Measurements from ENCODE around the gene ARPC2. TPM values are rescaled to one million over a fixed set of nuclear protein-coding genes. Genes with fewer than 3 reads are reported as not detected.
"Not testable (repeated sequence)": the region's sequence is repeated elsewhere in the genome, so short reads cannot be mapped to it uniquely, and the experiment has no call there.

Gene ARPC2
- 357 TPM for total RNA-seq
- long read RNA-seq, transcript ARPC2-202 (11 exons, 1,505 nt): major isoform, 667 of 733 reads
- long read RNA-seq, transcript ARPC2-201 (10 exons, 1,605 nt): minor isoform, 17 of 733 reads
- long read RNA-seq, partial matches to known transcripts: 10 of 733 reads
- long read RNA-seq, other reads (novel, unspliced or antisense): 34 of 733 reads

- H3K36me3 ChIP-seq: peaks cover 9% of the 10 kb centered on the region
- peaks cover 42% of the 10 kb centered on the region for H3K4me1 ChIP-seq
- H3K4me3 ChIP-seq: peak within 1 kb of the TSS; percentile 96
- intact Hi-C loops (cut with DNase I): no loop called here
- TF ChIP-seq CTCF (IDR thresholded peaks at IDR 0.05): no peak
- H3K27ac ChIP-seq: peak within 1 kb of the TSS; percentile 95
- ATAC-seq (peak; percentile 96), DNase-seq (peak; percentile 98)
- no peaks in the 10 kb centered on the region for H3K27me3 ChIP-seq
- H3K9me3 ChIP-seq: no peaks in the 10 kb centered on the region
Measured at GRCh38 chr2:218216674-218217359, at the start of gene ARPC2. Gene ARPC2, plus strand, starts transcription at chr2:218217189. Its CDS starts 282 bp downstream, at chr2:218217471.

DNA sequence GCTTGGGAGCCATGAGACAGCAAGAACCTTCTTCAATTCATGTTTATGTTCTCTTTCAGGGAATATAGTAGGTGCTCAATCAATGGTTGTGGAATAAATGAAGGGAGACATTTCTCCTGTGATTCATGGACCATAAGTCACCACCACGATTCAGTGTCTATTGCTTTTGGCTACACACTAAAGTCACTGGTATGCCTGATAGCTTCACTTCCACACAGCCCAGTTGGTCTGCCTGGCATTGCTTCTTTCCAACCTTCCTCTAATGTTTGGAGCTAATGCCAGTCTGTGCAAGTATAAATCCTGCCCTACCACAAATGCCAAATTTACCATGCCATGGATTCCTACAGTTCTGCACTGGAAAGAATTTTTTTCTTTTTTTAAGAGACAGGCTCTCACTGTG, 49.0 kb upstream of the ARPC2 start:
- Histone ChIP-seq H3K36me3 (no peaks in the 10 kb centered on the region), H3K27me3 (no peaks in the 10 kb centered on the region), H3K9me3 (no peaks in the 10 kb centered on the region), H3K27ac (no peak overlapping the region), H3K4me1 (peaks cover 4% of the 10 kb centered on the region), H3K4me3 (no peak overlapping the region)
- intact Hi-C loops (cut with DNase I): no loop called here
- ATAC-seq (no peak), DNase-seq (no peak)
- no peak for TF ChIP-seq CTCF (IDR thresholded peaks at IDR 0.05)

GRCh38 chr2:218168635-218169462, 48.1 kb upstream of the ARPC2 start:
- Histone ChIP-seq H3K4me1 (peaks cover 4% of the 10 kb centered on the region), H3K27me3 (no peaks in the 10 kb centered on the region), H3K4me3 (no peak overlapping the region), H3K27ac (no peak overlapping the region), H3K36me3 (no peaks in the 10 kb centered on the region), H3K9me3 (no peaks in the 10 kb centered on the region)
- intact Hi-C loops (cut with DNase I): no loop called here
- DNase-seq: peak; percentile 71
- ATAC-seq: peak; percentile 82
- peak; percentile 70 for TF ChIP-seq CTCF (IDR thresholded peaks at IDR 0.05)

DNA sequence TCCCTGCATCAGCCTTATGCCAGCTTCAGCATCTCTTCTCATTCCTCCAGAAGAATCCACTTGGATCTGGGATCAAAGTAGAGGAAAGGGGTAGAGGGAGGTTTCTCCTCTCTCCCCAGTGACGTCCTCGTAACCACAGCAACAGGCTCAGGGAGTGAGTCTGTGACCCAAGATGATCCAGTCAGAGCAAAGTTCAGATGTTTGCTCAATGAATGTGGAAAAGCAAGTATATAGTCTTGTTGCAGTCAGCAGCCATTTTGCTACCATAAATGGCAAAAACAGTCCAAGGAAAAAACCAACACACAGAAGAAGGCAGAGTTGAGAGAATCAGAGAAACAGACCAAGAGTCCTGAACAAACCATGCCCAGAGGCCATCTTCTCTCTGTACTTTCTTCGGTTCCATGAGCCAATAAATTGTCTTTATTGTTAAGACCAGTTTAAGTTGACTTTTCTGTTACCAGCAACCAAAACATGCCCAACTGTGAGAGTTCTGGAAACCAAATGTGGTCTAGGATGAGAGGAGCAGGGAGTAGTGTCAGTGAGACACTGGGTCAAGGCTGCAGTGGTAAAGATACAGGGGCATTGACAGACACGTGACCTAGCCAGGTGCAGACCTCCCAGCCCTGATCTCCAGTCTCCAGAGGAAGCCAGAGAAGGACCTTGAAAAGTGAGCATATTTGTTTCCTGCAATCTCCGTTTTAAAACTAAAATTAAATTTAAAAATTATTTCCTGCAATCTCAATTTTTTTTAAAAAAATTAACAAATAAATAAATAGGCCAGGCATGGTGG, 47.0 kb upstream of the ARPC2 start:
- TF ChIP-seq CTCF (IDR thresholded peaks at IDR 0.05): no peak
- peaks cover 4% of the 10 kb centered on the region for H3K4me1 ChIP-seq
- H3K4me3 ChIP-seq: no peak overlapping the region
- DNase-seq (no peak), ATAC-seq (no peak)
- no peak overlapping the region for H3K27ac ChIP-seq
- intact Hi-C loops (cut with DNase I): no loop called here
- H3K36me3 ChIP-seq: no peaks in the 10 kb centered on the region
- no peaks in the 10 kb centered on the region for H3K27me3 ChIP-seq
- H3K9me3 ChIP-seq: no peaks in the 10 kb centered on the region

DNA sequence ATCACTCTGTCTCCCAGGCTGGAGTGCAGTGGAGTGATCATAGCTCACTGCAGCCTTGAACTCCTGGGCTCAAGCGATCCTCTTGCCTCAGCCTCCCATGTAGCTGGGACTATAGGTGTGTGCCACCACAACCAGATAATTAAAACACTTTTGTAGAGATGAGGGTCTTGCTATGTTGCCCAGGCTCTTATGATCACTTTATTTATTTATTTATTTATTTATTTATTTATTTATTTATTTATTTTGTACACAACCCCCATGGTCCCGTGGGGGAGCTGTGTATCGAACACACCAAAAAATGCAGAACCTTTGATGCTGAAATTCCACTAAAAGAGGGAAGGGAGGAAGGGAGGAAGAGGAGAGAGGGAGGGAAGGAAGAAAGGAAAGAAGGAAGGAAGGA, 45.2 kb upstream of the ARPC2 start:
- H3K9me3 ChIP-seq; H3K27ac ChIP-seq; H3K4me1 ChIP-seq; H3K36me3 ChIP-seq; H3K4me3 ChIP-seq; ATAC-seq; H3K27me3 ChIP-seq; intact Hi-C loops (cut with DNase I); DNase-seq: not testable (repeated sequence)
